ENCODE results near the gene TRAPPC2.

- TF ChIP-seq POLR2AphosphoS5 (IDR thresholded peaks at IDR 0.05; ENCODE audit: low read depth, low read length), result no peak
- no peak for TF ChIP-seq NFIC (IDR thresholded peaks at IDR 0.05; ENCODE audit: borderline replicate concordance)
- TF ChIP-seq EP300 (IDR thresholded peaks at IDR 0.05; ENCODE audit: borderline replicate concordance in 1 of 2, low read depth in 1 of 2, low read length in 1 of 2), result no peak
- TF ChIP-seq TCF12 (IDR thresholded peaks at IDR 0.05), result no peak
- no peak for TF ChIP-seq SIN3A (IDR thresholded peaks at IDR 0.05; ENCODE audit: borderline replicate concordance, low read depth, low read length)
- TF ChIP-seq, protein P1, sequence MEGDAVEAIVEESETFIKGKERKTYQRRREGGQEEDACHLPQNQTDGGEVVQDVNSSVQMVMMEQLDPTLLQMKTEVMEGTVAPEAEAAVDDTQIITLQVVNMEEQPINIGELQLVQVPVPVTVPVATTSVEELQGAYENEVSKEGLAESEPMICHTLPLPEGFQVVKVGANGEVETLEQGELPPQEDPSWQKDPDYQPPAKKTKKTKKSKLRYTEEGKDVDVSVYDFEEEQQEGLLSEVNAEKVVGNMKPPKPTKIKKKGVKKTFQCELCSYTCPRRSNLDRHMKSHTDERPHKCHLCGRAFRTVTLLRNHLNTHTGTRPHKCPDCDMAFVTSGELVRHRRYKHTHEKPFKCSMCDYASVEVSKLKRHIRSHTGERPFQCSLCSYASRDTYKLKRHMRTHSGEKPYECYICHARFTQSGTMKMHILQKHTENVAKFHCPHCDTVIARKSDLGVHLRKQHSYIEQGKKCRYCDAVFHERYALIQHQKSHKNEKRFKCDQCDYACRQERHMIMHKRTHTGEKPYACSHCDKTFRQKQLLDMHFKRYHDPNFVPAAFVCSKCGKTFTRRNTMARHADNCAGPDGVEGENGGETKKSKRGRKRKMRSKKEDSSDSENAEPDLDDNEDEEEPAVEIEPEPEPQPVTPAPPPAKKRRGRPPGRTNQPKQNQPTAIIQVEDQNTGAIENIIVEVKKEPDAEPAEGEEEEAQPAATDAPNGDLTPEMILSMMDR (IDR thresholded peaks at IDR 0.05), result no peak
- TF ChIP-seq YY1 (IDR thresholded peaks at IDR 0.05; ENCODE audit: low read depth), result no peak
- TF ChIP-seq, protein P2, sequence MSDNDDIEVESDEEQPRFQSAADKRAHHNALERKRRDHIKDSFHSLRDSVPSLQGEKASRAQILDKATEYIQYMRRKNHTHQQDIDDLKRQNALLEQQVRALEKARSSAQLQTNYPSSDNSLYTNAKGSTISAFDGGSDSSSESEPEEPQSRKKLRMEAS (IDR thresholded peaks at IDR 0.05; ENCODE audit: low read depth), result no peak
- TF ChIP-seq RFX5 (IDR thresholded peaks at IDR 0.05; ENCODE audit: low read length), result no peak
- TF ChIP-seq MXI1 (IDR thresholded peaks at IDR 0.05; ENCODE audit: low read depth, low read length), result no peak
- no peak for TF ChIP-seq GABPA (IDR thresholded peaks at IDR 0.05; ENCODE audit: low read depth)
- no peak for TF ChIP-seq REST (IDR thresholded peaks at IDR 0.05; ENCODE audit: low read depth, low read length)
- TF ChIP-seq CHD2 (IDR thresholded peaks at IDR 0.05; ENCODE audit: low read length, partially characterized antibody), result no peak
Measured at GRCh38 chrX:13721371-13721770, 13.0 kb downstream of the TRAPPC2 start.
